Measurements from ENCODE around the gene GLI2.

Gene GLI2

GRCh38 chr2:120744817-120745216 lies 9.1 kb downstream of the GLI2 start:
- TF ChIP-seq CTCF (IDR thresholded peaks at IDR 0.05; ENCODE audit: low read depth, low read length): no peak
- DNase-seq (ENCODE audit: low read depth, low spot score): no peak
- no peak overlapping the region for H3K4me3 ChIP-seq (ENCODE audit: low read depth, low read length)
- in situ Hi-C loops (cut with HindIII; ENCODE audit: low sequenced_read_pairs): no loop called here

GRCh38 chr2:120745420-120746111 lies 9.9 kb downstream of the GLI2 start:
- no peak overlapping the region for H3K4me3 ChIP-seq (ENCODE audit: low read depth, low read length)
- DNase-seq (ENCODE audit: low read depth, low spot score): no peak
- TF ChIP-seq CTCF (IDR thresholded peaks at IDR 0.05; ENCODE audit: low read depth, low read length): no peak
- in situ Hi-C loops (cut with HindIII; ENCODE audit: low sequenced_read_pairs): no loop called here

GRCh38 chr2:120746144-120746543 lies 10.5 kb downstream of the GLI2 start:
- no peak overlapping the region for H3K4me3 ChIP-seq (ENCODE audit: low read depth, low read length)
- no peak for TF ChIP-seq CTCF (IDR thresholded peaks at IDR 0.05; ENCODE audit: low read depth, low read length)
- no peak for DNase-seq (ENCODE audit: low read depth, low spot score)
- in situ Hi-C loops (cut with HindIII; ENCODE audit: low sequenced_read_pairs): no loop called here

GRCh38 chr2:120747281-120747680 lies 11.6 kb downstream of the GLI2 start:
- no peak for DNase-seq (ENCODE audit: low read depth, low spot score)
- TF ChIP-seq CTCF (IDR thresholded peaks at IDR 0.05; ENCODE audit: low read depth, low read length): no peak
- H3K4me3 ChIP-seq (ENCODE audit: low read depth, low read length): no peak overlapping the region
- in situ Hi-C loops (cut with HindIII; ENCODE audit: low sequenced_read_pairs): no loop called here

GRCh38 chr2:120747706-120748105 lies 12.0 kb downstream of the GLI2 start:
- no peak for TF ChIP-seq CTCF (IDR thresholded peaks at IDR 0.05; ENCODE audit: low read depth, low read length)
- DNase-seq (ENCODE audit: low read depth, low spot score): no peak
- no peak overlapping the region for H3K4me3 ChIP-seq (ENCODE audit: low read depth, low read length)
- in situ Hi-C loops (cut with HindIII; ENCODE audit: low sequenced_read_pairs): no loop called here

- no peak overlapping the region for H3K4me3 ChIP-seq (ENCODE audit: low read depth, low read length)
- no peak for DNase-seq (ENCODE audit: low read depth, low spot score)
- TF ChIP-seq CTCF (IDR thresholded peaks at IDR 0.05; ENCODE audit: low read depth, low read length): no peak
- in situ Hi-C loops (cut with HindIII; ENCODE audit: low sequenced_read_pairs): no loop called here
These were observed 12.6 kb downstream of the GLI2 start for GRCh38 chr2:120748310-120748709.
